ENCODE results near the gene SUPT6H. TPM values are rescaled to one million over a fixed set of nuclear protein-coding genes. Genes with fewer than 3 reads are reported as not detected.
"Not testable (repeated sequence)": the region's sequence is repeated elsewhere in the genome, so short reads cannot be mapped to it uniquely, and the experiment has no call there.

The SUPT6H gene
- total RNA-seq, 3 donors from 2014 or later (not counting 1 experiment from before 2014, with no cell fraction given), result 170 to 184 (median 177) TPM

DNA sequence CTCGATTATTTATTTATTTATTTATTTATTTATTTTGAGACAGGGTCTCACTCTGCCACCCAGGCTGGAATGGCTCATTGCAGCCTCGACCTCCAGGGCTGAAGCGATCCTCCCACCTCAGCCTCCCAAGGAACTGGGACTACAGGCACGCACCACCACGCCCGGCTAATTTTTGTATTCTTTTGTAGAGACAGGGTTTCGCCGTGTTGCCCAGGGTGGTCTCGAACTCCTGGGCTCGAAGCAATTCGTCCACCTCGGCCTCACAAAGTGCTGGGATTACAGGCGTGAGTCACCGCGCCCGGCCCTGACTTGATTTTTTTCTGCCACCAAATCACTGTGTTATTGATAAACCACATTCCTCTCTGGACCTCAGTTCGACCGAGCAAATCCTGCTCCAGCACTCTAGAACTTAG, 57.0 kb downstream of the SUPT6H start:
- Mint-ChIP-seq H3K4me1 (peaks cover 17 to 36% of the 10 kb centered on the region in 2 donors), H3K27ac (peak overlapping the region; percentile 94 to 96), H3K4me3 (peak overlapping the region; percentile 99), H3K9me3 (no peaks in the 10 kb centered on the region), H3K36me3 (no peaks in the 10 kb centered on the region), H3K27me3 (ENCODE audit: low read depth in 2 of 2) (peaks cover 15 to 28% of the 10 kb centered on the region in 2 donors)
- no peak for DNase-seq
- Histone ChIP-seq H3K27ac (ENCODE audit: low read length) (peak overlapping the region; percentile 73), H3K36me3 (ENCODE audit: control insufficient read depth, insufficient read depth, low read length) (peaks cover 32% of the 10 kb centered on the region), H3K27me3 (ENCODE audit: control insufficient read depth, insufficient read depth, low read length) (peaks cover 14% of the 10 kb centered on the region), H3K4me3 (ENCODE audit: low read length) (peak overlapping the region; percentile 62), H3K9me3 (ENCODE audit: control insufficient read depth, insufficient read depth, low read length) (no peaks in the 10 kb centered on the region), H3K4me1 (ENCODE audit: control insufficient read depth, insufficient read depth, low read length) (peaks cover 48% of the 10 kb centered on the region)
- TF ChIP-seq, protein P1, sequence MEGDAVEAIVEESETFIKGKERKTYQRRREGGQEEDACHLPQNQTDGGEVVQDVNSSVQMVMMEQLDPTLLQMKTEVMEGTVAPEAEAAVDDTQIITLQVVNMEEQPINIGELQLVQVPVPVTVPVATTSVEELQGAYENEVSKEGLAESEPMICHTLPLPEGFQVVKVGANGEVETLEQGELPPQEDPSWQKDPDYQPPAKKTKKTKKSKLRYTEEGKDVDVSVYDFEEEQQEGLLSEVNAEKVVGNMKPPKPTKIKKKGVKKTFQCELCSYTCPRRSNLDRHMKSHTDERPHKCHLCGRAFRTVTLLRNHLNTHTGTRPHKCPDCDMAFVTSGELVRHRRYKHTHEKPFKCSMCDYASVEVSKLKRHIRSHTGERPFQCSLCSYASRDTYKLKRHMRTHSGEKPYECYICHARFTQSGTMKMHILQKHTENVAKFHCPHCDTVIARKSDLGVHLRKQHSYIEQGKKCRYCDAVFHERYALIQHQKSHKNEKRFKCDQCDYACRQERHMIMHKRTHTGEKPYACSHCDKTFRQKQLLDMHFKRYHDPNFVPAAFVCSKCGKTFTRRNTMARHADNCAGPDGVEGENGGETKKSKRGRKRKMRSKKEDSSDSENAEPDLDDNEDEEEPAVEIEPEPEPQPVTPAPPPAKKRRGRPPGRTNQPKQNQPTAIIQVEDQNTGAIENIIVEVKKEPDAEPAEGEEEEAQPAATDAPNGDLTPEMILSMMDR (IDR thresholded peaks at IDR 0.05), result no peak
- intact Hi-C loops (cut with micrococcal nuclease), result loop anchor here (1.0 to 10.0 kb wide), 6 partner anchors 9 to 384 kb away; partner anchors contain the start of genes BLTP2, IFT20, NEK8 and PHF12
- no peak for ATAC-seq
- 52% methylated on average over 17 of the region's 18 CpGs for WGBS (ENCODE audit: insufficient coverage)

DNA sequence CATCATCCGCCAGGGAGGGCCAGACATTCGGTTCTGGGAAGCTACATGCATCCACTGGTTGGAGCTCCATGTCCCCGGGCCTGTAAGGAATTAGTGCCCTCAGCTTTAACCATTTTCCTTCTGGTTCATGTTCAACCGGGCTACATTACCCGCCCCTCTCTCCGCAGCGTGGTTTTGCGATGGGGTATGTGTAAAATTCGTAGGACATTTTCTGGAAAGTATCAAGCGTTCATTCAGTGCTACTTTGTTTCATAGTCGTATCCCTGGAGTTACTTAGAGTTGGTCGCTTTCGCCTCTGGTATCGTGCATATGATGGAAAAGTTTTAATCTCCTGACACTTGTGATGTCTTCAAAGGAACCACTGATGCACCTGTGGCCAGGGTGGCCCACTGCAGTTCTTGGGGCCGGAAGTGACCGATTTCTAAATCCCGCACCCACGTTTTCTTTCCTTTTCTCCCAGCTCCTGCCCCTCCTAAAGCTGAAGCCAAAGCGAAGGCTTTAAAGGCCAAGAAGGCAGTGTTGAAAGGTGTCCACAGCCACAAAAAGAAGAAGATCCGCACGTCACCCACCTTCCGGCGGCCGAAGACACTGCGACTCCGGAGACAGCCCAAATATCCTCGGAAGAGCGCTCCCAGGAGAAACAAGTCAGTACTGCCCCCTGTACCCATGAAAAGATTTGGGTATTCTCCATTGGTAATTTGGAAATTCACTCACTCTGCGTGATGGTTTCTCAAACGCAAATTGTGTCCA, 58.4 kb downstream of the SUPT6H start:
- H3K27me3 ChIP-seq (ENCODE audit: control insufficient read depth, insufficient read depth, low read length), result peaks cover 14% of the 10 kb centered on the region
- no peaks in the 10 kb centered on the region for H3K9me3 ChIP-seq (ENCODE audit: control insufficient read depth, insufficient read depth, low read length)
- under 1% methylated on average over 28 of the region's 30 CpGs for WGBS (ENCODE audit: insufficient coverage)
- H3K4me1 ChIP-seq (ENCODE audit: control insufficient read depth, insufficient read depth, low read length), result peaks cover 52% of the 10 kb centered on the region
- H3K4me3 Mint-ChIP-seq, result peak overlapping the region; percentile 99
- ATAC-seq, result no peak
- intact Hi-C loops (cut with micrococcal nuclease), result no loop called here
- H3K27ac Mint-ChIP-seq, result peak overlapping the region; percentile 94 to 96
- H3K27ac ChIP-seq (ENCODE audit: low read length), result peak overlapping the region; percentile 73
- H3K36me3 ChIP-seq (ENCODE audit: control insufficient read depth, insufficient read depth, low read length), result peaks cover 41% of the 10 kb centered on the region
- peak in 1 of 2 donors; percentile 62 for DNase-seq
- peaks cover 5 to 18% of the 10 kb centered on the region in 2 donors for H3K27me3 Mint-ChIP-seq (ENCODE audit: low read depth in 2 of 2)
- peak overlapping the region; percentile 62 for H3K4me3 ChIP-seq (ENCODE audit: low read length)
- H3K36me3 Mint-ChIP-seq, result no peaks in the 10 kb centered on the region
- no peaks in the 10 kb centered on the region for H3K9me3 Mint-ChIP-seq
- H3K4me1 Mint-ChIP-seq, result peaks cover 29 to 42% of the 10 kb centered on the region in 2 donors
- TF ChIP-seq, protein P1 (IDR thresholded peaks at IDR 0.05), result no peak

DNA sequence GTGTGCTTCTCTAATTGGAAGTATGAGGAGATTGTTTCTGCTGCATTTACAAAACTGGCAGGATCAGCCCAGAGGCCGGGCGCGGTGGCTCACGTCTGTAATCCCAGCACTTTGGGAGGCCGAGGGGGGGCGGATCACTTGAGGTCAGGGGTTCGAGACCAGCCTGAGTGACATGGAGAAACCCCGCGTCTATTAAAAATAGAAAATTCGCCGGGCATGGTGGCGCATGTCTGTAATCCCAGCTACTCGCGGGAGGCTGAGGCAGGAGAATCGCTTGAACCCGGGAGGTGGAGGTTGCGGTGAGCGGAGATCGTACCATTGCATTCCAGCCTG, 59.0 kb downstream of the SUPT6H start:
- H3K27ac ChIP-seq (ENCODE audit: low read length); H3K9me3 Mint-ChIP-seq; intact Hi-C loops (cut with micrococcal nuclease); DNase-seq; H3K36me3 Mint-ChIP-seq; H3K9me3 ChIP-seq (ENCODE audit: control insufficient read depth, insufficient read depth, low read length); ATAC-seq: not testable (repeated sequence)
- peaks cover 11% of the 10 kb centered on the region for H3K27me3 ChIP-seq (ENCODE audit: control insufficient read depth, insufficient read depth, low read length)
- 49% methylated on average over 19 of the region's 19 CpGs for WGBS (ENCODE audit: insufficient coverage)
- Mint-ChIP-seq H3K27ac (peak overlapping the region; percentile 94 to 96), H3K27me3 (ENCODE audit: low read depth in 2 of 2) (peaks cover 0 to 14% of the 10 kb centered on the region in 2 donors), H3K4me3 (peak overlapping the region; percentile 99), H3K4me1 (peaks cover 33 to 42% of the 10 kb centered on the region in 2 donors)
- H3K4me3 ChIP-seq (ENCODE audit: low read length), result peak overlapping the region; percentile 62
- H3K4me1 ChIP-seq (ENCODE audit: control insufficient read depth, insufficient read depth, low read length), result peaks cover 58% of the 10 kb centered on the region
- H3K36me3 ChIP-seq (ENCODE audit: control insufficient read depth, insufficient read depth, low read length), result peaks cover 41% of the 10 kb centered on the region

DNA sequence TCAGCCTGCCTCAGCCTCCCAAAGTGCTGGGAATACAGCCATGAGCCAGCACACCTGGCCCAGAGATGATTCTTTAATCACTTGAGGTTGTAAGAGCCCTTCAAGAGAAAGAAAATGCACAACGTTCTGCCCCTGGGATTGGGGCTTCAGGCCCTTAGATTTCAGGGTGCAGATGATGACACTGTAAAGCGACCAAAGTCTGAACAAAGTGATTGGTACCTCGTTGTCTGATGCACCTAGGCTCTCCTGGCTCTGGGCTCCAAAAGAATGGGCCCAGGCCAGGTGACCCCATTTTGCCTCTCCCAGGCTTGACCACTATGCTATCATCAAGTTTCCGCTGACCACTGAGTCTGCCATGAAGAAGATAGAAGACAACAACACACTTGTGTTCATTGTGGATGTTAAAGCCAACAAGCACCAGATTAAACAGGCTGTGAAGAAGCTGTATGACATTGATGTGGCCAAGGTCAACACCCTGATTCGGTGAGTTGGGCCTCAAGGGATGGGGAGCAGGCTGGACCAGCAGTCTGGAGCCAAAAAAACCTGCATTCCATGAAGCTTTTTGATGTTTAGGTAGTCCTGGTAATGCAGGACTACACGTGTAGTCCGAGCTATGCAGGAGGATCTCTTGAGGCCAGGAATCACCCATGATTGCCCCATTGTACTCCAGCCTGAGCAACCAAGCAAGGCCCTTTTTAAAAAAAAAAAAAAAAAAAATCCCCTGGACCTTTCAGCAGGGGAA, 60.6 kb downstream of the SUPT6H start:
- 86% methylated on average over 6 of the region's 7 CpGs for WGBS (ENCODE audit: insufficient coverage)
- Mint-ChIP-seq H3K4me3 (no peak overlapping the region), H3K4me1 (peaks cover 46 to 55% of the 10 kb centered on the region in 2 donors), H3K36me3 (no peaks in the 10 kb centered on the region), H3K27ac (no peak overlapping the region), H3K9me3 (no peaks in the 10 kb centered on the region), H3K27me3 (ENCODE audit: low read depth in 2 of 2) (peaks cover 0 to 12% of the 10 kb centered on the region in 2 donors)
- Histone ChIP-seq H3K36me3 (ENCODE audit: control insufficient read depth, insufficient read depth, low read length) (peaks cover 41% of the 10 kb centered on the region), H3K4me3 (ENCODE audit: low read length) (no peak overlapping the region), H3K27me3 (ENCODE audit: control insufficient read depth, insufficient read depth, low read length) (no peaks in the 10 kb centered on the region), H3K9me3 (ENCODE audit: control insufficient read depth, insufficient read depth, low read length) (no peaks in the 10 kb centered on the region), H3K27ac (ENCODE audit: low read length) (no peak overlapping the region), H3K4me1 (ENCODE audit: control insufficient read depth, insufficient read depth, low read length) (peaks cover 63% of the 10 kb centered on the region)
- DNase-seq (no peak), ATAC-seq (no peak)
- TF ChIP-seq, protein P1 (IDR thresholded peaks at IDR 0.05), result no peak
- intact Hi-C loops (cut with micrococcal nuclease), result no loop called here

Data from natural killer cell (primary cell).